Breast epithelium (tissue), 3 donors: ENCODE measurements around the gene ESF1.

Experiments
- POLR2A ChIP-seq: fragments of 450-650 bp; IDR thresholded peaks from one replicate; pipeline ENCODE4 v1.6.1; 2016; ENCODE audit warnings: antibody characterized with exemption, mild to moderate bottlenecking, moderate library complexity
- POLR2AphosphoS5 ChIP-seq, 3 donors: sonication (generic); formaldehyde crosslinking; IDR thresholded peaks; one replicate each; pipeline ENCODE4 v1.6.1; 2017; ENCODE audit warnings: antibody characterized with exemption in 3 of 3
- TF ChIP-seq, protein P1 (sequence below), 3 donors: fragments of 450-650 bp; IDR thresholded peaks; one replicate each; pipeline ENCODE4 v1.5.1; 2016 to 2017; ENCODE audit warnings: antibody characterized with exemption in 3 of 3, mild to moderate bottlenecking in 3 of 3, moderate library complexity in 3 of 3

DNA sequence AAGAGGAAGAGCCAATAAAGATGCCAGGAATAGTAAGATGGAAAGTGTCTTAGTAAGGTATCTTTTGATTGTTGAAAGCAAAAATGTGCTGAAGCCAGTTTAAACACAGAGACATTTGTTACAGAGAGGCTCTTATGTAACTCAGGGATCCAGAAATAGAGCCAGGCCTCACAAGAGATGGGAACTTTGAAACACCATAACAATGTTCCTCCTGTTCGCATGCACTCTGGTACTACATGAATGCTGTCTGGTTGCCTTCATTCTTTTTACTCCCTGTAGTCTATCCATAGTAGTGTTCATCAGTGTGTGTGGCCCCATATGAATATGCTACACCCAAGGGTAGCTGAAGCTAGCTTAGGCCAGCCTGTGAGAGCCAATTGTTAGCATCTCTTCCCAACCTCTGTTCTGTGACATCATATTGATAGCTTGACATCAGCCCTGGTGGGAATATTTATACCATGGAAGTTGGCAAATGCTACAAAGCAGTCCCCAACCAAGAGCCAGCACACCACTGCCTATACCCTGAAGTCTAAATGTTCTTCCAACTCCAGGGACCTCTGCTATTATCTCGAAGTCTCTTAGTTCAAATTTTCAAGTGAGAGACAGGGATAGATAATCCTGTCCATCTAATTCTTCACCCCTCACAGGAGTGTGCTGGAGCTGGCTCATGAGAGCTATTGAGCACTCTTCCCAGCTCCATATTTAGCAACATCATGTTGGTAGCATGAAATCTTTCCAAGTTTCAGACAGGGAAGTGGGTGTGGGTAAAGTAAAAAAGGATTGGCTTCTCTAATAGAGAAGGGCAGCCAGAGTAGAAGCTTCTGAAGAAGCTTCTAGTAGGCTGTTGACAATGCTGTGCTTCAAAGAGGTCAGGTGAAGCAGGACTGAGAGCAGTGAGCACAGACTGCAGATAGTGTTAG is 7.1 kb upstream of the ESF1 start:
- TF ChIP-seq, protein P1, sequence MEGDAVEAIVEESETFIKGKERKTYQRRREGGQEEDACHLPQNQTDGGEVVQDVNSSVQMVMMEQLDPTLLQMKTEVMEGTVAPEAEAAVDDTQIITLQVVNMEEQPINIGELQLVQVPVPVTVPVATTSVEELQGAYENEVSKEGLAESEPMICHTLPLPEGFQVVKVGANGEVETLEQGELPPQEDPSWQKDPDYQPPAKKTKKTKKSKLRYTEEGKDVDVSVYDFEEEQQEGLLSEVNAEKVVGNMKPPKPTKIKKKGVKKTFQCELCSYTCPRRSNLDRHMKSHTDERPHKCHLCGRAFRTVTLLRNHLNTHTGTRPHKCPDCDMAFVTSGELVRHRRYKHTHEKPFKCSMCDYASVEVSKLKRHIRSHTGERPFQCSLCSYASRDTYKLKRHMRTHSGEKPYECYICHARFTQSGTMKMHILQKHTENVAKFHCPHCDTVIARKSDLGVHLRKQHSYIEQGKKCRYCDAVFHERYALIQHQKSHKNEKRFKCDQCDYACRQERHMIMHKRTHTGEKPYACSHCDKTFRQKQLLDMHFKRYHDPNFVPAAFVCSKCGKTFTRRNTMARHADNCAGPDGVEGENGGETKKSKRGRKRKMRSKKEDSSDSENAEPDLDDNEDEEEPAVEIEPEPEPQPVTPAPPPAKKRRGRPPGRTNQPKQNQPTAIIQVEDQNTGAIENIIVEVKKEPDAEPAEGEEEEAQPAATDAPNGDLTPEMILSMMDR (IDR thresholded peaks at IDR 0.05): no peak
- TF ChIP-seq POLR2A: no peak
- no peak for TF ChIP-seq POLR2AphosphoS5 (IDR thresholded peaks at IDR 0.05)
